Measurements from ENCODE around the gene CCL27.

- TF ChIP-seq CREB1 (IDR thresholded peaks at IDR 0.05; ENCODE audit: low read depth) (no peak), CTCF (IDR thresholded peaks at IDR 0.05 in 2 of 3, conservative IDR thresholded peaks at IDR 0.05 in 1 of 3; ENCODE audit: control insufficient read depth in 2 of 3, extremely low read depth in 1 of 3, insufficient read depth in 1 of 3, low read depth in 3 of 3, low read length in 3 of 3) (no peak), SKIL (IDR thresholded peaks at IDR 0.05; ENCODE audit: low read depth, poor library complexity, severe bottlenecking) (no peak), YY1 (IDR thresholded peaks at IDR 0.05; ENCODE audit: low read depth, low read length) (no peak), ZNF24 (IDR thresholded peaks at IDR 0.05) (no peak), RAD21 (IDR thresholded peaks at IDR 0.05; ENCODE audit: insufficient read depth, low read depth, low read length) (no peak), PAX8 (IDR thresholded peaks at IDR 0.05) (no peak), POLR2AphosphoS5 (IDR thresholded peaks at IDR 0.05; ENCODE audit: low read length) (no peak)
These were observed 31.9 kb downstream of the CCL27 start for GRCh38 chr9:34630402-34631154.
